K562 (cell line): ENCODE data around the gene LIX1L.

Experiments used
- BRCA1 ChIP-seq, 2 experiments: fragments of 450-650 bp in 1 of 2; sonication (generic) in 1 of 2; formaldehyde crosslinking in 1 of 2; IDR thresholded peaks; 2 replicates each; pipeline versions ENCODE4 v1.5.0 to v1.6.1; 2017 to 2020; ENCODE audit warnings: mild to moderate bottlenecking in 1 of 2, missing genetic modification reagents in 1 of 2
- CTCF ChIP-seq, 3 experiments: IDR thresholded peaks in 2 of 3; conservative IDR thresholded peaks in 1 of 3; 2 replicates each; pipeline ENCODE4 v1.5.1; 2011 to 2012; ENCODE audit warnings: low read length in 3 of 3, mild to moderate bottlenecking in 3 of 3, control low read depth in 2 of 3, improper control_type of control experiment in 1 of 3, inconsistent platforms in 1 of 3, low read depth in 1 of 3, mixed read lengths in 1 of 3, moderate library complexity in 1 of 3; ENCODE audit not compliant: insufficient read depth in 2 of 3
- E2F1 ChIP-seq: sonication (generic); formaldehyde crosslinking; IDR thresholded peaks from 2 replicates; pipeline ENCODE4 v1.8.1; 2023; ENCODE audit warnings: mild to moderate bottlenecking, missing genetic modification reagents, moderate library complexity
- EP300 ChIP-seq: IDR thresholded peaks from 2 replicates; pipeline ENCODE4 v1.6.1; 2012; ENCODE audit warnings: low read length, improper control_type of control experiment
- FOS ChIP-seq: IDR thresholded peaks from 3 replicates; pipeline ENCODE4 v1.6.1; 2011; ENCODE audit not compliant: insufficient read length; ENCODE audit errors: extremely low read depth
- GABPA ChIP-seq: fragments of 200-800 bp; sonication (Bioruptor generic); conservative IDR thresholded peaks from 2 replicates; pipeline ENCODE4 v1.6.1; 2016; ENCODE audit warnings: low read depth, missing genetic modification characterization, missing compliant biosample characterization
- PRPF4 ChIP-seq: fragments of 200-400 bp; formaldehyde crosslinking; IDR thresholded peaks from one replicate; pipeline ENCODE4 v1.6.1; 2017; ENCODE audit warnings: low read length, low read depth, mild to moderate bottlenecking; ENCODE audit not compliant: insufficient read depth, poor library complexity, severe bottlenecking
- RAD21 ChIP-seq, 2 experiments: fragments of 250-450 bp in 1 of 2; fragments of 450-650 bp in 1 of 2; sonication (Bioruptor Pico) in 1 of 2; formaldehyde crosslinking in 1 of 2; IDR thresholded peaks in 1 of 2; conservative IDR thresholded peaks in 1 of 2; 2 replicates each; pipeline versions ENCODE4 v1.4.0 to v1.8.0; 2020 to 2022; ENCODE audit warnings: mild to moderate bottlenecking in 2 of 2, moderate library complexity in 1 of 2
- RCOR1 ChIP-seq, 2 experiments: IDR thresholded peaks; 2 replicates each; pipeline ENCODE4 v1.6.1; 2012; ENCODE audit warnings: low read depth in 2 of 2, low read length in 2 of 2, borderline replicate concordance in 1 of 2, improper control_type of control experiment in 1 of 2
- SMARCA4 ChIP-seq: fragments of 450-650 bp; IDR thresholded peaks from 2 replicates; pipeline ENCODE4 v1.6.1; 2016
- ZBTB8A ChIP-seq: fragments of 450-650 bp; IDR thresholded peaks from 2 replicates; pipeline ENCODE4 v1.6.1; 2018; ENCODE audit warnings: mild to moderate bottlenecking, moderate library complexity; ENCODE audit not compliant: partially characterized antibody
- ZBTB9 ChIP-seq: fragments of 450-650 bp; formaldehyde crosslinking; IDR thresholded peaks from 2 replicates; pipeline ENCODE4 v1.4.0; 2020; ENCODE audit warnings: mild to moderate bottlenecking, moderate library complexity
- ZNF239 ChIP-seq: fragments of 250-450 bp; sonication (Bioruptor Pico); IDR thresholded peaks from 2 replicates; pipeline ENCODE4 v1.4.0; 2020; ENCODE audit warnings: mild to moderate bottlenecking
- ZNF561 ChIP-seq: fragments of 450-650 bp; formaldehyde crosslinking; conservative IDR thresholded peaks from 2 replicates; pipeline ENCODE4 v1.4.0; 2020; ENCODE audit warnings: mild to moderate bottlenecking, moderate library complexity

- TF ChIP-seq ZBTB8A (no peak), E2F1 (CRISPR knock-in tag) (no peak), RAD21 (CRISPR knock-in tag; conservative IDR thresholded peaks at IDR 0.05 in 1 of 2, IDR thresholded peaks at IDR 0.05 in 1 of 2) (no peak), SMARCA4 (no peak), EP300 (no peak), FOS (no peak), GABPA (tag) (no peak), ZBTB9 (CRISPR knock-in tag) (no peak), ZNF239 (CRISPR knock-in tag) (no peak), ZNF561 (CRISPR knock-in tag) (no peak), BRCA1 (IDR thresholded peaks at IDR 0.05) (no peak), BRCA1 (CRISPR knock-in tag; IDR thresholded peaks at IDR 0.05) (no peak), CTCF (IDR thresholded peaks at IDR 0.05 in 2 of 3, conservative IDR thresholded peaks at IDR 0.05 in 1 of 3; ENCODE audit: insufficient read depth in 2 of 3, low read depth in 1 of 3, low read length in 3 of 3) (no peak), PRPF4 (no peak), RCOR1 (IDR thresholded peaks at IDR 0.05; ENCODE audit: borderline replicate concordance in 1 of 2, low read depth in 2 of 2, low read length in 2 of 2) (no peak)
Observed at GRCh38 chr1:145955436-145955835, 2.4 kb downstream of the LIX1L start.
